GM12892 (cell line): ENCODE measurements around the gene ENPP5.

Experiments
- POLR2A ChIP-seq: IDR thresholded peaks from 2 replicates; pipeline ENCODE4 v1.6.1; 2011; ENCODE audit warnings: low read depth, low read length, control low read depth
- POLR2AphosphoS5 ChIP-seq: IDR thresholded peaks from 2 replicates; pipeline ENCODE4 v1.6.1; 2011; ENCODE audit warnings: low read depth, low read length, control low read depth

GRCh38 chr6:46172176-46172575, 1.4 kb upstream of the ENPP5 start:
- TF ChIP-seq POLR2AphosphoS5 = no peak
- no peak for TF ChIP-seq POLR2A
